GM19351 (cell line): ENCODE data around the gene TAS2R31.
"Not testable (repeated sequence)": the region's sequence is repeated elsewhere in the genome, so short reads cannot be mapped to it uniquely, and the experiment has no call there.

ENCODE experiments used
- ATAC-seq: cut with Tn5 transposase; IDR thresholded peaks from one replicate; pipeline ENCODE4 v1.9.1; 2021; ENCODE audit warnings: mild to moderate bottlenecking, moderate library complexity; ENCODE audit not compliant: unreplicated experiment

TAS2R31 gene

GRCh38 chr12:11031307-11031706 is at the start of gene TAS2R31:
TSS of gene TAS2R31 (minus strand) at chr12:11031407. CDS start at chr12:11031335, 72 bp downstream.
- no peak for ATAC-seq

GRCh38 chr12:11078246-11078645 is 47.0 kb upstream of the TAS2R31 start:
- no peak for ATAC-seq

GRCh38 chr12:11075642-11076041 is 44.4 kb upstream of the TAS2R31 start:
- ATAC-seq, result no peak

GRCh38 chr12:11071414-11071813 is 40.2 kb upstream of the TAS2R31 start:
- ATAC-seq, result no peak

- no peak for ATAC-seq
Observed at GRCh38 chr12:11070999-11071398, 39.8 kb upstream of the TAS2R31 start.

GRCh38 chr12:11069854-11070365 is 38.7 kb upstream of the TAS2R31 start:
- ATAC-seq, result no peak

GRCh38 chr12:11067514-11067913 is 36.3 kb upstream of the TAS2R31 start:
- ATAC-seq, result no peak

- not testable (repeated sequence) for ATAC-seq
Observed at GRCh38 chr12:11062194-11062593, 31.0 kb upstream of the TAS2R31 start, which contains the start of gene TAS2R46. TSS of gene TAS2R46 (minus strand) at chr12:11062294. CDS start at chr12:11062294, 0 bp downstream.

- ATAC-seq, result no peak
Observed at GRCh38 chr12:11059784-11060183, 28.6 kb upstream of the TAS2R31 start.

GRCh38 chr12:11059041-11059440 is 27.8 kb upstream of the TAS2R31 start:
- ATAC-seq, result no peak

- ATAC-seq, result no peak
Observed at GRCh38 chr12:11055306-11055705, 24.1 kb upstream of the TAS2R31 start.

GRCh38 chr12:11049806-11050531 is 18.8 kb upstream of the TAS2R31 start:
- not testable (repeated sequence) for ATAC-seq

GRCh38 chr12:11041366-11041765 is 10.2 kb upstream of the TAS2R31 start:
- ATAC-seq, result not testable (repeated sequence)

GRCh38 chr12:11040162-11040561 is 9.0 kb upstream of the TAS2R31 start:
- ATAC-seq, result no peak

- no peak for ATAC-seq
Observed at GRCh38 chr12:11039171-11039570, 8.0 kb upstream of the TAS2R31 start.

GRCh38 chr12:11033959-11034358 is 2.8 kb upstream of the TAS2R31 start:
- not testable (repeated sequence) for ATAC-seq

- no peak for ATAC-seq
Observed at GRCh38 chr12:11026118-11026517, 5.1 kb downstream of the TAS2R31 start.

GRCh38 chr12:11023387-11023786 is 7.8 kb downstream of the TAS2R31 start:
- ATAC-seq, result no peak

GRCh38 chr12:11022520-11022919 is 8.7 kb downstream of the TAS2R31 start, which contains the start of gene TAS2R19:
TSS of gene TAS2R19 (minus strand) at chr12:11022620. CDS start at chr12:11022571, 49 bp downstream.
- no peak for ATAC-seq

- no peak for ATAC-seq
Observed at GRCh38 chr12:11016937-11017336, 14.3 kb downstream of the TAS2R31 start.

- ATAC-seq, result no peak
Observed at GRCh38 chr12:11015775-11016430, 15.3 kb downstream of the TAS2R31 start.

GRCh38 chr12:11014234-11014633 is 17.0 kb downstream of the TAS2R31 start:
- no peak for ATAC-seq
